GM21423 (cell line): Measurements from ENCODE around the gene ECSCR.
A peak's percentile ranks its signal among the peaks of the same experiment; 100 is the strongest.

Experiments
- ATAC-seq: cut with Tn5 transposase; IDR thresholded peaks from one replicate; pipeline ENCODE4 v1.9.1; 2021; ENCODE audit warnings: mild to moderate bottlenecking, moderate library complexity; ENCODE audit not compliant: unreplicated experiment

The ECSCR gene

GRCh38 chr5:139474890-139475791, 12.6 kb upstream of the ECSCR start:
- no peak for ATAC-seq

GRCh38 chr5:139473565-139473964, 11.0 kb upstream of the ECSCR start:
- no peak for ATAC-seq

GRCh38 chr5:139473105-139473504, 10.6 kb upstream of the ECSCR start:
- no peak for ATAC-seq

GRCh38 chr5:139472386-139473030, 10.0 kb upstream of the ECSCR start:
- ATAC-seq = no peak

GRCh38 chr5:139470821-139471300, 8.3 kb upstream of the ECSCR start, which contains the start of gene SMIM33:
Gene SMIM33, plus strand, starts transcription at chr5:139471004. Its CDS starts 118 bp downstream, at chr5:139471122.
- no peak for ATAC-seq

- no peak for ATAC-seq
These were observed 5.9 kb upstream of the ECSCR start for GRCh38 chr5:139468421-139468931.

- ATAC-seq = no peak
These were observed 845 bp downstream of the ECSCR start for GRCh38 chr5:139461698-139462097.

GRCh38 chr5:139461176-139461575, 1.4 kb downstream of the ECSCR start:
- no peak for ATAC-seq

- no peak for ATAC-seq
These were observed 2.1 kb downstream of the ECSCR start for GRCh38 chr5:139460455-139460854.

- ATAC-seq = no peak
These were observed 3.0 kb downstream of the ECSCR start for GRCh38 chr5:139459451-139459934.

- peak; percentile 69 for ATAC-seq
These were observed 3.7 kb downstream of the ECSCR start for GRCh38 chr5:139458580-139459407.

- ATAC-seq = peak; percentile 28
These were observed 4.8 kb downstream of the ECSCR start for GRCh38 chr5:139457653-139458306.

- ATAC-seq = no peak
These were observed 5.3 kb downstream of the ECSCR start for GRCh38 chr5:139457241-139457640.

- no peak for ATAC-seq
These were observed 5.8 kb downstream of the ECSCR start for GRCh38 chr5:139456776-139457175.

- no peak for ATAC-seq
These were observed 7.8 kb downstream of the ECSCR start for GRCh38 chr5:139454568-139455290.

- no peak for ATAC-seq
These were observed 8.6 kb downstream of the ECSCR start for GRCh38 chr5:139453683-139454567.

GRCh38 chr5:139451878-139452660, 10.5 kb downstream of the ECSCR start:
- no peak for ATAC-seq

- ATAC-seq = no peak
These were observed 11.4 kb downstream of the ECSCR start for GRCh38 chr5:139451176-139451575.
